ENCODE results near the gene TTYH2.

DNA sequence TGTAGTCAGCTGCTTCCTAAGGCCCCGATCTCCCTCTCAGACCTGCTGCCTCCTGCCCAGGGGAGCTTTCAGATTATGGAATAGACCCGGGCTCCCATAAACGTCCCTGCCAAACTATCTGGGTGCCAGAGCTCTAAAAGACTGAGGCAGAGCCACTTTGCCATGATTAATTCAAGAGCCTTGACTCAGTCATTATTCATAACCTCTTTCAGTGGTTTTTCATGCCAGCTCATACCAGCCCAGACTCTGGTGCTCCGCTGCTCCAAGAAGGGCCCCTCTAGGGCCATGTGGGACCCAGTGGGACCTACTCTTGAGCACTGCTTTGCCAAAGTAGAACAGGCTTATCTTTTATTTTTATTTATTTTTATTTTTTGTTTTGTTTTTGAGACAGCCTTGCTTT is 84.6 kb downstream of the TTYH2 start:
- TF ChIP-seq, protein P1, sequence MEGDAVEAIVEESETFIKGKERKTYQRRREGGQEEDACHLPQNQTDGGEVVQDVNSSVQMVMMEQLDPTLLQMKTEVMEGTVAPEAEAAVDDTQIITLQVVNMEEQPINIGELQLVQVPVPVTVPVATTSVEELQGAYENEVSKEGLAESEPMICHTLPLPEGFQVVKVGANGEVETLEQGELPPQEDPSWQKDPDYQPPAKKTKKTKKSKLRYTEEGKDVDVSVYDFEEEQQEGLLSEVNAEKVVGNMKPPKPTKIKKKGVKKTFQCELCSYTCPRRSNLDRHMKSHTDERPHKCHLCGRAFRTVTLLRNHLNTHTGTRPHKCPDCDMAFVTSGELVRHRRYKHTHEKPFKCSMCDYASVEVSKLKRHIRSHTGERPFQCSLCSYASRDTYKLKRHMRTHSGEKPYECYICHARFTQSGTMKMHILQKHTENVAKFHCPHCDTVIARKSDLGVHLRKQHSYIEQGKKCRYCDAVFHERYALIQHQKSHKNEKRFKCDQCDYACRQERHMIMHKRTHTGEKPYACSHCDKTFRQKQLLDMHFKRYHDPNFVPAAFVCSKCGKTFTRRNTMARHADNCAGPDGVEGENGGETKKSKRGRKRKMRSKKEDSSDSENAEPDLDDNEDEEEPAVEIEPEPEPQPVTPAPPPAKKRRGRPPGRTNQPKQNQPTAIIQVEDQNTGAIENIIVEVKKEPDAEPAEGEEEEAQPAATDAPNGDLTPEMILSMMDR (IDR thresholded peaks at IDR 0.05) = no peak
- TF ChIP-seq POLR2A (IDR thresholded peaks at IDR 0.05) = no peak
